ENCODE data around the gene RASSF9. TPM values are rescaled to one million over a fixed set of nuclear protein-coding genes. Genes with fewer than 3 reads are reported as not detected.
A peak's percentile ranks its signal among the peaks of the same experiment; 100 is the strongest.

RASSF9 gene
- total RNA-seq, 1 donor from 2014 or later: 7.3 TPM

DNA sequence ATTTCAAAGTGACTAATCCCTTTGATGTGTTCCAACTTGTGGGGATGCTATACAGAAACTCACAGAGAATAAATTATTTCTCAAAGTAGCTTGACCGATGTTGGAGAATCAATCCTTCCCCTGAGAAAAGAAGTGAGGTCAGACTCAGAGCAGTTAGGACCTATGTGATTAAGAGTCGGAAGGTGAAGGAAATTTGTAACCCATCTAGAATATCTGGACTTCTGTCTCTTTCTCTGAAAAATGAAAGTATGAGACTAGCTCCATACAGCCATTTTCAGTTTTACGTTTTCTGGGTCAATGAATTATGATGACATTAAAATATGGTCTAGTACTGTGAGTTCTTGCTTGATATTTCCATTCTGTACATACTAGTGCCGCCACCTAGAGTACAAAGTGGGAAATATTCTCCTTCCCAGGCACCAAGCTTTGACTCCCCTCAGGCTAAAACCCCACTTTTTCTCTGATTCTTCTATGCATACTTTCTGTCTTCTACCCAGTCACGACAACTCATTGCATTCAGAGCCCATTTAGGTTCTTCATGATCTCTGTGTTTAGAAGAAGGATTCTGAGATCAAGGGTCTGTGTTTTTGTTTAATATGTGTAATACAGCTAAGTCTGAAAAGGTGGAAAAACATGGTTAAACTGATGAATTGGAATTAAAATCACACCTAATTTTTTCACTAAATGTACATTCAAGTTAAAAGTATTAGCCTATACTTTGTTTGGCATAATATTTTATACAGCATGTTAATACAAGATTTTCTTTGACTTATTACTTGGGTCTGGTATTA lies 31.0 kb upstream of the RASSF9 start:
- TF ChIP-seq, protein P1, sequence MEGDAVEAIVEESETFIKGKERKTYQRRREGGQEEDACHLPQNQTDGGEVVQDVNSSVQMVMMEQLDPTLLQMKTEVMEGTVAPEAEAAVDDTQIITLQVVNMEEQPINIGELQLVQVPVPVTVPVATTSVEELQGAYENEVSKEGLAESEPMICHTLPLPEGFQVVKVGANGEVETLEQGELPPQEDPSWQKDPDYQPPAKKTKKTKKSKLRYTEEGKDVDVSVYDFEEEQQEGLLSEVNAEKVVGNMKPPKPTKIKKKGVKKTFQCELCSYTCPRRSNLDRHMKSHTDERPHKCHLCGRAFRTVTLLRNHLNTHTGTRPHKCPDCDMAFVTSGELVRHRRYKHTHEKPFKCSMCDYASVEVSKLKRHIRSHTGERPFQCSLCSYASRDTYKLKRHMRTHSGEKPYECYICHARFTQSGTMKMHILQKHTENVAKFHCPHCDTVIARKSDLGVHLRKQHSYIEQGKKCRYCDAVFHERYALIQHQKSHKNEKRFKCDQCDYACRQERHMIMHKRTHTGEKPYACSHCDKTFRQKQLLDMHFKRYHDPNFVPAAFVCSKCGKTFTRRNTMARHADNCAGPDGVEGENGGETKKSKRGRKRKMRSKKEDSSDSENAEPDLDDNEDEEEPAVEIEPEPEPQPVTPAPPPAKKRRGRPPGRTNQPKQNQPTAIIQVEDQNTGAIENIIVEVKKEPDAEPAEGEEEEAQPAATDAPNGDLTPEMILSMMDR (IDR thresholded peaks at IDR 0.05; ENCODE audit: borderline replicate concordance): peak; percentile 87
- Histone ChIP-seq H3K9me3 (replicated peaks) (no peaks in the 10 kb centered on the region), H3K36me3 (no peaks in the 10 kb centered on the region), H3K27ac (replicated peaks) (peak overlapping the region; percentile 19), H3K4me3 (no peak overlapping the region), H3K4me1 (no peaks in the 10 kb centered on the region), H3K27me3 (ENCODE audit: low read depth) (no peaks in the 10 kb centered on the region)
- intact Hi-C loops (cut with micrococcal nuclease): loop anchor here (2.0 to 10.0 kb wide), 2 partner anchors 52 to 292 kb away; no protein-coding TSS in a partner anchor
- no peak for DNase-seq

GRCh38 chr12:85865890-85866289 lies 29.7 kb upstream of the RASSF9 start:
- no peaks in the 10 kb centered on the region for H3K36me3 ChIP-seq
- no peak overlapping the region for H3K27ac ChIP-seq (replicated peaks)
- no peaks in the 10 kb centered on the region for H3K9me3 ChIP-seq (replicated peaks)
- H3K27me3 ChIP-seq (ENCODE audit: low read depth): no peaks in the 10 kb centered on the region
- intact Hi-C loops (cut with micrococcal nuclease): loop anchor here (2.0 to 10.0 kb wide), 2 partner anchors 51 to 291 kb away; no protein-coding TSS in a partner anchor
- H3K4me1 ChIP-seq: no peaks in the 10 kb centered on the region
- no peak overlapping the region for H3K4me3 ChIP-seq
- TF ChIP-seq, protein P1 (IDR thresholded peaks at IDR 0.05; ENCODE audit: borderline replicate concordance): no peak
- peak; percentile 22 for DNase-seq

DNA sequence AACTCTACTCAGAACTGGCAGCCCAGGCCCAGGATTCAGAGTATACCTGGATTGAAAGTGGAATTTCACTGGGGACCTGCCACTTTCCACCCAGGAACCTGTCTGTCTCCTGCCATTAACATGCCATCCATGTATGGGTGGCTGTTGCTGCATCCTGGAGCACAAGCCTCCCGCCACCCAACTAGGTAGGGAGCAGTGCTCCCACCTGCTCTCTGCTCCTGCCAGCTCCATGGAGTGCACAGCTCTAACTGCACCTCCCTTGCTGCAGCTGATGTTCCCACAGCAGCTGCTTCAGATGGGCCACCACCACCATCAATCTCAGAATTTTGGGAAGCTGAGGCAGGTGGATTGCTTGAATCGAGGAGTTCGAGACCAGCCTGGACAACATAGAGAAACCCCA lies 20.8 kb upstream of the RASSF9 start:
- DNase-seq: no peak
- no peak overlapping the region for H3K4me3 ChIP-seq
- no peaks in the 10 kb centered on the region for H3K27me3 ChIP-seq (ENCODE audit: low read depth)
- no peaks in the 10 kb centered on the region for H3K4me1 ChIP-seq
- H3K27ac ChIP-seq (replicated peaks): no peak overlapping the region
- peaks cover 6% of the 10 kb centered on the region for H3K9me3 ChIP-seq (replicated peaks)
- intact Hi-C loops (cut with micrococcal nuclease): no loop called here
- TF ChIP-seq, protein P1 (IDR thresholded peaks at IDR 0.05; ENCODE audit: borderline replicate concordance): no peak
- no peaks in the 10 kb centered on the region for H3K36me3 ChIP-seq

DNA sequence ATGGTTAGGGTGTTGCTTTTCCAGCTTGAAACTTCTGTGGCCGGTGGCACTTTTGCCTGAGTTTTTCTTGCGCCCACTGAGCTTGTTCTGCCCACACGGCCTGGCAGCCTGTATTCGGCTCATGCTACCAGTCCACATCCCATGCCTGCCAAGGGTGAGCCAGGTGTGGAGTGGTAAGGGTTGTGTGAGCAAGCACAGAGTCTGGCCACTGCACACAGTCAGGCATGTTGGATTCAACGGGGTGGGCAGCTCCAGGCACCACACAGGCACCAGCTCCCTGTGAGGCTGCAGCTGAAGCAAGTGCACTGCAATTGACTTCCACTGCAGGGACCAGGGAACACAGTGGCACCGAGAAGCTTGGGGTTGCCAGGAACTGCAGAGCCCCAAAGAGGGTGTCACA lies 19.1 kb upstream of the RASSF9 start:
- no peak for DNase-seq
- Histone ChIP-seq H3K4me3 (no peak overlapping the region), H3K4me1 (no peaks in the 10 kb centered on the region), H3K36me3 (no peaks in the 10 kb centered on the region), H3K9me3 (replicated peaks) (peaks cover 13% of the 10 kb centered on the region), H3K27me3 (ENCODE audit: low read depth) (no peaks in the 10 kb centered on the region), H3K27ac (replicated peaks) (no peak overlapping the region)
- TF ChIP-seq, protein P1 (IDR thresholded peaks at IDR 0.05; ENCODE audit: borderline replicate concordance): no peak
- intact Hi-C loops (cut with micrococcal nuclease): no loop called here

DNA sequence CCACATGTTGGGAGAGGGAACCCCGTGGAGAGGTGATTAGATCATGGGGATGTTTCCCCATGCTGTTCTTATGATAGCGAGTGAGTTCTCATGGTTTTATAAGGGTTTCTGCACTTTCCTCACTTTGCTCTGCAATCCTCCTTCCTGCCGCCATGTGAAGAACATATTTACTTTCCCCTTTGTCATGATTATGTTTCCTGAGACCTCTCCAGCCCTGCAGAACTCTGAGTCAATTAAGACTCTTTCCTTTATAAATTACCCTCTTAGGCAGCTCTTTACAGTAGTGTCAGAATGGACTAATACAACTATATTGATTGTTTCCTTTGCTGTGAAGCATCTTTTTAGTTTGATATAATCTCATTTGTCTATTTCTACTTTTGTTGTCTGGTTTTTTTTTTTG lies 13.1 kb upstream of the RASSF9 start:
- intact Hi-C loops (cut with micrococcal nuclease): no loop called here
- H3K9me3 ChIP-seq (replicated peaks): peaks cover 10% of the 10 kb centered on the region
- TF ChIP-seq, protein P1 (IDR thresholded peaks at IDR 0.05; ENCODE audit: borderline replicate concordance): no peak
- no peaks in the 10 kb centered on the region for H3K27me3 ChIP-seq (ENCODE audit: low read depth)
- H3K36me3 ChIP-seq: no peaks in the 10 kb centered on the region
- H3K27ac ChIP-seq (replicated peaks): no peak overlapping the region
- no peaks in the 10 kb centered on the region for H3K4me1 ChIP-seq
- no peak overlapping the region for H3K4me3 ChIP-seq
- DNase-seq: no peak

All from left ventricle myocardium inferior (tissue), 1 donor.